H1 (cell line): ENCODE data around the gene UBE2E2.

Experiments used
- CEBPB ChIP-seq: IDR thresholded peaks from 2 replicates; pipeline ENCODE4 v1.6.1; 2012; ENCODE audit warnings: low read depth, low read length
- CREB1 ChIP-seq: IDR thresholded peaks from 2 replicates; pipeline ENCODE4 v1.6.1; 2012; ENCODE audit warnings: inconsistent platforms
- CTCF ChIP-seq, 3 experiments: IDR thresholded peaks; 1 replicate in 2 of 3; 2 replicates in 1 of 3; pipeline versions ENCODE4 v1.5.1 to v1.6.1; 2011; ENCODE audit warnings: low read length in 3 of 3, mild to moderate bottlenecking in 3 of 3, inconsistent platforms in 2 of 3, low read depth in 1 of 3, moderate library complexity in 1 of 3; ENCODE audit not compliant: insufficient read depth in 1 of 3; ENCODE audit errors: control extremely low read depth in 1 of 3
- EZH2 ChIP-seq: fragments of 200-600 bp; sonication (generic); IDR thresholded peaks from 2 replicates; pipeline ENCODE4 v1.7.1; 2012; ENCODE audit warnings: low read depth, mild to moderate bottlenecking, moderate library complexity, low read length, inconsistent platforms; ENCODE audit not compliant: severe bottlenecking
- POLR2A ChIP-seq, 2 experiments: IDR thresholded peaks; 1 replicate in 1 of 2; 2 replicates in 1 of 2; pipeline ENCODE4 v1.6.1; 2011; ENCODE audit warnings: low read depth in 2 of 2, low read length in 2 of 2, mild to moderate bottlenecking in 2 of 2; ENCODE audit errors: control extremely low read depth in 1 of 2
- SIN3A ChIP-seq, 2 experiments: IDR thresholded peaks in 1 of 2; conservative IDR thresholded peaks in 1 of 2; 2 replicates each; pipeline ENCODE4 v1.6.1; 2011 to 2012; ENCODE audit warnings: low read length in 2 of 2, improper control_type of control experiment in 1 of 2, low read depth in 1 of 2, mild to moderate bottlenecking in 1 of 2
- TAF1 ChIP-seq: IDR thresholded peaks from 2 replicates; pipeline ENCODE4 v1.6.1; 2011; ENCODE audit warnings: mild to moderate bottlenecking, low read depth, low read length

GRCh38 chr3:23537101-23537551 lies 334.0 kb downstream of the UBE2E2 start:
- TF ChIP-seq CTCF (IDR thresholded peaks at IDR 0.05; ENCODE audit: control extremely low read depth in 1 of 3, insufficient read depth in 1 of 3, low read depth in 1 of 3, low read length in 3 of 3) (peak in 1 of 3 experiments; percentile 15; a peak in 1 of 4 replicates), CREB1 (no peak), SIN3A (conservative IDR thresholded peaks at IDR 0.05 in 1 of 2, IDR thresholded peaks at IDR 0.05 in 1 of 2; ENCODE audit: low read depth in 1 of 2, low read length in 2 of 2) (no peak), CEBPB (no peak), TAF1 (no peak), EZH2 (no peak), POLR2A (IDR thresholded peaks at IDR 0.05; ENCODE audit: control extremely low read depth in 1 of 2, low read depth in 2 of 2, low read length in 2 of 2) (no peak)
